GM21528 (cell line): ENCODE results near the gene RNF43.
A peak's percentile ranks its signal among the peaks of the same experiment; 100 is the strongest.

Source experiments
- ATAC-seq: cut with Tn5 transposase; IDR thresholded peaks from one replicate; pipeline ENCODE4 v1.9.1; 2021; ENCODE audit warnings: mild to moderate bottlenecking, moderate library complexity; ENCODE audit not compliant: unreplicated experiment, low FRiP score

RNF43 gene

GRCh38 chr17:58382872-58383242 lies 34.5 kb downstream of the RNF43 start:
- ATAC-seq = no peak

GRCh38 chr17:58382108-58382871 lies 35.0 kb downstream of the RNF43 start:
- ATAC-seq = peak; percentile 74

- ATAC-seq = no peak
These were observed 36.0 kb downstream of the RNF43 start for GRCh38 chr17:58381124-58382035.

DNA sequence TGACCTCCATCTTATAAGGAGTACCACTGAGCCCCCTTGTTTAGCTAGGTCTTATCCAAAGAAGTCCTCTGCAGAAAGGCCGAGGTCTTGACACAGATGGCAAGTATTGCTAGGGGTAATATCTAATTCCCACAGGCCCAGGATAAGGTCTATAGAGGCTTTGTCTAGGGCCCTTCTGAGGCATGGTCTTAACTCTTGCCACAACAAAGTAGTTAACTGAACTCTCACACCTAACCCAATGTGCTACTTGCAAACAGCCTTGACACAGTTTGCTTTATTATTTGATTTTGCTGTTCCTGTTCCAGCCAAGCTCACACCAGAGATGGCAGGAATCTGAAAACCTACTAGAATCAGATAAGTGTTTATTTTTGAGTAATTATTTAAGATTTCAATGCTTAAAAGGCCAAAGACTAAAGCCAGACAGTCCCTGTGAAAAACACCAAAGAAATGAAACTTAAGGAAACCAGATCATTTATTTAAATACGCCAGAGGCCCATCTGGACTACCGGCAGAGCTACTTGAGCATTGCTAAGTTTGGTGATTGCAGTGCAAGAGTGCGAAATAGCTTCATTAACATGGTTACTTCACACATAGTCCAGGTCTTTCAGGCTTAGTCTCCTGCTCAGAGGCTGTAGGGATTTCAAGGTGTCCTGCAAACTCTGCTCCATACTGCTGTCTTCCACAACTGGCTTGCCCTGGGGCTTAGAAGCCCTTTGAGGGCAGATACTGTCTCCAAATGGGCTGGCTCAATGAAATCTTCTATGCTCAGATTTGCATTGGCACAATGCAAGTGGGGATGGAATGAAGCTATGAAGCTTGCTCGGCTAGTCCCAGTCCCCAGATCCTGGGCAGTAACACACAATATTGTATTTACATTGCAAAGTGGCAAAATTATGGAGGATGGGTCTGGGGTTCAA lies 36.9 kb downstream of the RNF43 start:
- no peak for ATAC-seq

GRCh38 chr17:58379511-58379824 lies 37.9 kb downstream of the RNF43 start:
- no peak for ATAC-seq

DNA sequence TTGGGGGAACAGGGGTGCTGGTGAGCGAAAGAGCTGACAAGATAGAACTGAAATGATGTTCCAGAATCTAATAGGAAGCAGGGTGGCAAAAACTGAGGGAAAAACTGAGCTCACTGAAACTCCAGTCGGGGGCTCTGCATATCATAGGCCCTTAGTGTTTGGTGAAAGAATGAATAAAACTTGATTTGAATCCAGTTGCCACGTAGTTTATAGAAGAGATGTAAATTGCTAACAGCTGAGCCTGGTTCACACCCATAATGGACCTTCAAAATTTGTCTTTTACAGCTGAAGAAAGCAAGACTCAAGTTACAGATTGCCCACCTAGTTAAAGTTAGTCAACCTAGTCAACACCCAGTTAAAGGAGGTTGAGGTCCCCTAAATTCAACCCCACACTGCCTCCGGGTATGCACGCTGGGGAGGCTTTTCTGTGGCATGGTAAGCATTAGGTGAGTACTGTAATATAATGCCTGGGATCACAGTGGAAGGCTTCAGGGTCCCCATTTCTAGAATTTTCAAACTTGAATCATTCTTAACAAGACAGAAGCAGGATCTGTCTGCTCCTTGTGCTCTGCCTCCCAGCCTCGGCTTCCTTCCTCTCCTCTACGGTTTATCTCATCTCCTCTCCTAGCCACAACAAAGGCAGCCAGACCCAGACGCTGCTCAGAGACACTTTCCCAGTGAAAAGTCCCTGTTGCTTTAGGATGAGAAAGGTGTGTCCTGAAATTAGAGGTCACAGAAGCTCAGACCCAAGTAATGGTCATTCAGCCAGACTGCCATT lies 38.4 kb downstream of the RNF43 start:
- ATAC-seq = no peak

DNA sequence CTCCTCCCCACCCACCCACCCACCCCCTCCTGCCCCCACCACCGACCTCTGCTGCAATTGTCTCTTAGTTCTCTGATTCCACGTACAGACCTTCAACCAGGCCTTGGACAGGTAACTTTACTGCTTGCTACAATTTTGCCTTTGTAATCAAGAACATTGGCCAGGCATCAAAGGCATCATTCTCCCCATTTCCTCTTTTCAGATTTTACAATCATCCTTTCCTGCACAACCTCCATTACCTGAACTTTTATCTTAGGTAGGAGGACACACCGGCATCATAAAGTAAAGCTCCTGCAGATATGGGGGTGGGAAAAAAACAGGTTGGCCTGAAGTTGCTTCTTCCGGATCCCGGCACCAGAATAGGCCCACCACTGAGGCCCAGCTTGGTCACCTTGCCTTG lies 39.7 kb downstream of the RNF43 start:
- ATAC-seq = no peak

DNA sequence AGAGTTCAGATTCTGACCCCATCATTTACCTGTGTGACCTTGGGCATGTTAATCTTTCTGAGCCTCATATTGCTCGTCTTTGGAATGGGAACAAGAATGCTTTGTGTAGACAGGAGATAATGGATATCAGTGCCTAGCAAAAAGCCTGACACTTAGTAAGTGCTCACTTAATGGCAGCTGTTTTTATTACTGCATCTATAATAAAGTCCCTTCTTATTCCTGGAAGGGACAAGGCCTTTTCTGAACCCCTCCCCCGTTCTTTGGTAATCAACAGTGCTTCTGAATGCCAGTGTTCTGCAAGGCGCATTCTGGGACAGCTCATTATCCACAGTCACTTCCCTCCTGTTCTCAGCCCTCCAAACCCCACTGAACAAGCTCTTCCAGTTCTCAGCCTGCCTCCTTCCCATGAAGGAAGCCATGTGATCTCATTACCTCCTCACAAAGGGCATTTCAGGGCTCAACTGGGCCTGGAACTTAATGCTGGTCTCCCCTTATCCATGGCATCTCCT lies 40.2 kb downstream of the RNF43 start:
- ATAC-seq = no peak

- ATAC-seq = no peak
These were observed 40.8 kb downstream of the RNF43 start for GRCh38 chr17:58376472-58377000.

DNA sequence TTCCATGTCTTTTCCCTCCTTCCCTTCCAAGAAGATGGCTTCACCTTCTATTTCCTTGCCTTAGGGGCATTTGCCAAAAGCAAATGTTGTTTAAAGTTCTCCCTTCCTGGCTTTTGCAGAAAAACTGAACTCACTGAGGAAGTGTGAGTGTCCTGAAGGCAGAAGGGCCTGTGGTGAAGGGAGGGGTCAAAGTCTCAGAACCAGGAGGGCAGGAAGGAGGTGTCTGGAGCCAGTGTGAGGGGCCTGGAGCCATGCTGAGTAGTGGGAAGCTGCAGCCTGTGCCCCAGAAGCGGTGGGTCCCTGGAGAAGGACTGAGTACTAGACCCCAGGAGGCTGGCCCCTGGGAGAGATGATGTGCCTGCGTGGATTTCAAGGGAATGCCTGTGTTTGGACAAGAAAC lies 41.5 kb downstream of the RNF43 start:
- ATAC-seq = no peak

- no peak for ATAC-seq
These were observed 42.1 kb downstream of the RNF43 start for GRCh38 chr17:58375256-58375655.

- no peak for ATAC-seq
These were observed 43.4 kb downstream of the RNF43 start for GRCh38 chr17:58373923-58374322.

DNA sequence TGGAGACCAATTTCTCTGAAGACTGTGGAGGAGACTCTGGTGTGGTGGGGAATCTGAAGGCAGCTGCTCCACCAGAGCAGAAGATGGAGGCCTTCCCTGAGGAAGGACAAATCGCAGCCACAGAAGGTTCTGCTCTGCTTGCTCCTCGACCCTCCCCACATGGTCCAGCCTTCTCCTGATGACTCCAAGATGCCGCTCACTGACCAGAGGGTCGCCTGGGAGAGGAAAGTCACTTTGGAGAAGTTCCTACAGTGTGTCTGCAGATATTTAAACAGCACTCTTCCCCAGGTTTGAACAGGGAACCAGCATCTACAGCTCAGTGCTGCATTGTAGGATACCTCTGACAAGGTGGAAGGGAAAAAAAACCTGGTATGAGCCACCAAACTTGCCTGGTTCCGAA lies 44.3 kb downstream of the RNF43 start:
- ATAC-seq = no peak

DNA sequence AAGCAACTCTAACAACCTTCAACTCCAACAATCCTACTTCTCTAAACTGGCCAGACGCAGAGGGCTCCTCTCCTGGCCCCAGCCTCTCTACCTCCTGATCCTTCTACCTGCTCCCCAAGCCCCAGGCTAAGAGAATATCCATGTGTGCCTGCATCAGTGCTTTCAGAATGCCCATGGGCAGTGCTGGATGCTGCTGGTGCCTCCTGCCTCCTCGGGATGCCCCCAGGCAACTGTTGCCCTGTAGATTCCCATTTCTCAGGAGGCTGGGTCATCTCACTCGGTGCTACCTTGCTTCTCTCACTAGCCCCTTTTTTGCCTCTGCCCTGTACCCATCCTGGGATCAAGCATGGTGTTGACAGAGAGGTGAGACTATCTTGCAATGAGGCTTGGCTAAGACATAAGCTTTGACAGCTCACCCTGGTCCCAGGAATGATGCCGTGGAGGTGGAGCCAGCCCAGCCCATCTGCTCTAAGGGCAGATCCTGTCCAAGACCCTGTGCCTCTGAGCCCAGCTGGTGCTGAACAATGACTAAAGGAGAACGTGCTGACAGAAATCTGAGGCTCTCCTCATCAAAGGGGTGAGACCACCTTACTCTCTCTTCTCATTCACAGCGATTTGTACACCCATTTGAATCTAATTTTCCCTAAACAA lies 45.9 kb downstream of the RNF43 start:
- no peak for ATAC-seq

- ATAC-seq = no peak
These were observed 46.6 kb downstream of the RNF43 start for GRCh38 chr17:58370716-58371115.

GRCh38 chr17:58370309-58370708 lies 47.0 kb downstream of the RNF43 start:
- no peak for ATAC-seq

- ATAC-seq = no peak
These were observed 47.9 kb downstream of the RNF43 start for GRCh38 chr17:58369214-58370031.

GRCh38 chr17:58368860-58369213 lies 48.5 kb downstream of the RNF43 start:
- no peak for ATAC-seq
